ENCODE measurements around the gene TTBK1. TPM values are rescaled to one million over a fixed set of nuclear protein-coding genes. Genes with fewer than 3 reads are reported as not detected.

TTBK1 gene
- total and polyA plus RNA-seq, 10 donors = 0.05 to 0.32 (median 0.09) TPM; not detected in 1

DNA sequence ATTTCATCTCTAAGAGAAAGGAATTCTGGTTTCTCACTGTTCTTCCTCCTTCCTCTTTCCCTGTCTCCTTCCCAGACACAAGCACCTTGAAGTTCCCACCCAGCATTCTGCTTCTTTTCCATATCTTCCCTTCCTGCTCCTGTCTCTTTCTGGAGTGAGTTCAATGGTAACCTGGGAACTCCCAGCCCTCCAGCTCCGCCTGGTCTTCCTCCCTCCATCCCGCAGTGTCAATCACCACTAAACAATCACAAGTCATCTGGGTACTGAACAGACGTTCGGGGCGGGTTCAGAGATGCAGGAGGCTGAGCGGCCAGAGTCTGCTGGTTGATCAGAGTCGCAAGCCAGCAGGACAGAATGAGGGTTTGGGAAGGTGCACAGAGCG lies 7.7 kb downstream of the TTBK1 start:
- no peak for TF ChIP-seq POLR2A (IDR thresholded peaks at IDR 0.05)
- TF ChIP-seq, protein P1, sequence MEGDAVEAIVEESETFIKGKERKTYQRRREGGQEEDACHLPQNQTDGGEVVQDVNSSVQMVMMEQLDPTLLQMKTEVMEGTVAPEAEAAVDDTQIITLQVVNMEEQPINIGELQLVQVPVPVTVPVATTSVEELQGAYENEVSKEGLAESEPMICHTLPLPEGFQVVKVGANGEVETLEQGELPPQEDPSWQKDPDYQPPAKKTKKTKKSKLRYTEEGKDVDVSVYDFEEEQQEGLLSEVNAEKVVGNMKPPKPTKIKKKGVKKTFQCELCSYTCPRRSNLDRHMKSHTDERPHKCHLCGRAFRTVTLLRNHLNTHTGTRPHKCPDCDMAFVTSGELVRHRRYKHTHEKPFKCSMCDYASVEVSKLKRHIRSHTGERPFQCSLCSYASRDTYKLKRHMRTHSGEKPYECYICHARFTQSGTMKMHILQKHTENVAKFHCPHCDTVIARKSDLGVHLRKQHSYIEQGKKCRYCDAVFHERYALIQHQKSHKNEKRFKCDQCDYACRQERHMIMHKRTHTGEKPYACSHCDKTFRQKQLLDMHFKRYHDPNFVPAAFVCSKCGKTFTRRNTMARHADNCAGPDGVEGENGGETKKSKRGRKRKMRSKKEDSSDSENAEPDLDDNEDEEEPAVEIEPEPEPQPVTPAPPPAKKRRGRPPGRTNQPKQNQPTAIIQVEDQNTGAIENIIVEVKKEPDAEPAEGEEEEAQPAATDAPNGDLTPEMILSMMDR (IDR thresholded peaks at IDR 0.05 in 8 of 11, conservative IDR thresholded peaks at IDR 0.05 in 3 of 11) = no peak
- no peak for TF ChIP-seq POLR2AphosphoS5 (IDR thresholded peaks at IDR 0.05)
- no peak for DNase-seq
- Histone ChIP-seq H3K4me1 (peaks cover 4 to 26% (median 17%) of the 10 kb centered on the region in 6 donors), H3K27me3 (replicated peaks in 1 of 7) (peaks cover 0 to 72% (median 7%) of the 10 kb centered on the region in 7 donors), H3K27ac (no peak overlapping the region), H3K36me3 (no peaks in the 10 kb centered on the region), H3K4me3 (no peak overlapping the region), H3K9me3 (no peaks in the 10 kb centered on the region)
- intact Hi-C loops (cut with DNase I; ENCODE audit: low total_unique reads) = no loop called here
- WGBS, 5 donors = 10 to 23% (median 14%) methylated on average over 8 of the region's 8 CpGs

DNA sequence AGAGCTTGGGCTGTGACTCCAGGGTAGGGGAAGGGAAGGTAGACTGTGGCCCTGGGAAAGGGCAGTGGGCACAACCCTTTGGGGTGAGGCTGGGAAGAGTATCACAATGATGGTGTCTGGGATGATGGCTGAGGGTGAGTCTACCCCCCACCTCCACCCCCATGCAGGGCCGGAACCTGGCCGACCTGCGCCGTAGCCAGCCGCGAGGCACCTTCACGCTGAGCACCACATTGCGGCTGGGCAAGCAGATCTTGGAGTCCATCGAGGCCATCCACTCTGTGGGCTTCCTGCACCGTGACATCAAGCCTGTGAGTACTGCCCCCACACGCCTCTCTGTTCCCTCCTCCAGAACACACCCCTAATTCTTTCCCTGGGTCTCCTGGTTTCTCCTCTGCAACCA lies 10.1 kb downstream of the TTBK1 start:
- no peak overlapping the region for H3K27ac ChIP-seq
- TF ChIP-seq POLR2AphosphoS5 (IDR thresholded peaks at IDR 0.05) (no peak), POLR2A (IDR thresholded peaks at IDR 0.05) (no peak)
- TF ChIP-seq, protein P1 (IDR thresholded peaks at IDR 0.05 in 8 of 11, conservative IDR thresholded peaks at IDR 0.05 in 3 of 11) = no peak
- peaks cover 0 to 6% (median 0%) of the 10 kb centered on the region in 6 donors for H3K4me1 ChIP-seq
- H3K9me3 ChIP-seq = no peaks in the 10 kb centered on the region
- peak; percentile 62 for DNase-seq
- H3K27me3 ChIP-seq (replicated peaks in 1 of 7) = peaks cover 0 to 54% (median 7%) of the 10 kb centered on the region in 7 donors
- intact Hi-C loops (cut with DNase I; ENCODE audit: low total_unique reads) = no loop called here
- H3K4me3 ChIP-seq = no peak overlapping the region
- WGBS, 5 donors = 86 to 97% (median 91%) methylated on average over 4 to 11 of the region's 11 CpGs
- no peaks in the 10 kb centered on the region for H3K36me3 ChIP-seq

DNA sequence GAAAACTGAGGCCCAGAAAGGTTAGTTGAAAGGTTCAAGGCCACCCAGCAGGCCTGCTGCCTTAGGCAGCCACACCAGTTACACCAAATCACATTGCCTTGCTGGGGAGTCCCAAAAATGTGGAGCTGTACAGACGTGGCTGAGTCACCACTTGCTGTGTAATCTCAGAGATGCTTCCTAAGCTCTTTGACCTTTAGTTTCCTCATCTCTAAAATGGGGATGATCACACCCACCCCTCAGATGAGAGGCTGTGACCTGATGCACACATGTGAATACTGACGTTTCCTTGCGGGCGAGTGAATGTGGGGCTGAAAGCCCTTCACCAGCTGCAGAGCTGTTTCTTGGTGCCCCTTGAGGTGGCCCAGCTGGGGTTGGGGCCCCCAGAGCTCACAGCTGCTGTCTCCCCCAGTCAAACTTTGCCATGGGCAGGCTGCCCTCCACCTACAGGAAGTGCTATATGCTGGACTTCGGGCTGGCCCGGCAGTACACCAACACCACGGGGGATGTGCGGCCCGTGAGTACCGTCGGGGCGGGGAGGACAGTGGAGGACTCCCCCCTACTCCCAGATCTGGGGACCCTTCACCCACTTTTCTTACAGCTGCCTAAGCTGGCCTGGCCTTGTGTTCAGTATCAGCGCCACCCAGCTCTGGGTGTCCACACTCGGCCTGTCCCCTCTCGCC lies 11.0 kb downstream of the TTBK1 start:
- DNase-seq = peak; percentile 68
- H3K9me3 ChIP-seq = no peaks in the 10 kb centered on the region
- H3K27me3 ChIP-seq (replicated peaks in 1 of 7) = peaks cover 0 to 50% (median 7%) of the 10 kb centered on the region in 7 donors
- H3K36me3 ChIP-seq = no peaks in the 10 kb centered on the region
- TF ChIP-seq, protein P1 (IDR thresholded peaks at IDR 0.05 in 8 of 11, conservative IDR thresholded peaks at IDR 0.05 in 3 of 11) = no peak
- no peak for TF ChIP-seq POLR2AphosphoS5 (IDR thresholded peaks at IDR 0.05)
- TF ChIP-seq POLR2A (IDR thresholded peaks at IDR 0.05) = no peak
- H3K4me3 ChIP-seq = no peak overlapping the region
- 80 to 91% (median 88%) methylated on average over 9 to 15 of the region's 15 CpGs for WGBS, 5 donors
- H3K4me1 ChIP-seq = peaks cover 0 to 6% (median 0%) of the 10 kb centered on the region in 6 donors
- intact Hi-C loops (cut with DNase I; ENCODE audit: low total_unique reads) = no loop called here
- no peak overlapping the region for H3K27ac ChIP-seq

DNA sequence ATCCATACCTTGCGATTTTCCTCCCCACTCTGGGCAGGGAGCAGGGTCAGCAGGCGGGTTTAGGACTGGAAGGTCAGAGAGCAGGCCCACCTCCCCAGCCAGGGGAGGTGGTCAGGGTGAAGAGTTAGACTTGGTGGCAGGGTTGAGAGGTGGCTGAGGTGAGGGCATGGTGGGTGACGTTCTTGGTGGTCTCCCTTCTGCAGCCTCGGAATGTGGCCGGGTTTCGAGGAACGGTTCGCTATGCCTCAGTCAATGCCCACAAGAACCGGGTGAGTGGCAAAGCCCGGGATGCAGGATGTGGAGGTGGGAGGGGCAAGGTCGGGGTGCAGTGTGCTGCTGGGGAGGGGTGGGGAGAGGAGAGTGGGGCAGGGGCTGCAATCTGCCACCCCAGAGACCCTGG lies 11.6 kb downstream of the TTBK1 start:
- intact Hi-C loops (cut with DNase I; ENCODE audit: low total_unique reads) = no loop called here
- Histone ChIP-seq H3K4me1 (peaks cover 0 to 6% (median 0%) of the 10 kb centered on the region in 6 donors), H3K27me3 (replicated peaks in 1 of 7) (peaks cover 0 to 50% (median 7%) of the 10 kb centered on the region in 7 donors), H3K9me3 (no peaks in the 10 kb centered on the region), H3K36me3 (no peaks in the 10 kb centered on the region), H3K4me3 (no peak overlapping the region), H3K27ac (no peak overlapping the region)
- WGBS, 5 donors = 80 to 84% (median 82%) methylated on average over 11 of the region's 11 CpGs
- no peak for DNase-seq
- no peak for TF ChIP-seq POLR2A (IDR thresholded peaks at IDR 0.05)
- TF ChIP-seq, protein P1 (IDR thresholded peaks at IDR 0.05 in 8 of 11, conservative IDR thresholded peaks at IDR 0.05 in 3 of 11) = no peak
